D341Med (cell line): ENCODE results near the gene KYAT1.

Experiments
- DNase-seq: peaks from one replicate; pipeline ENCODE4 v3.0.0; 2012; ENCODE audit warnings: low spot score

KYAT1 gene

DNA sequence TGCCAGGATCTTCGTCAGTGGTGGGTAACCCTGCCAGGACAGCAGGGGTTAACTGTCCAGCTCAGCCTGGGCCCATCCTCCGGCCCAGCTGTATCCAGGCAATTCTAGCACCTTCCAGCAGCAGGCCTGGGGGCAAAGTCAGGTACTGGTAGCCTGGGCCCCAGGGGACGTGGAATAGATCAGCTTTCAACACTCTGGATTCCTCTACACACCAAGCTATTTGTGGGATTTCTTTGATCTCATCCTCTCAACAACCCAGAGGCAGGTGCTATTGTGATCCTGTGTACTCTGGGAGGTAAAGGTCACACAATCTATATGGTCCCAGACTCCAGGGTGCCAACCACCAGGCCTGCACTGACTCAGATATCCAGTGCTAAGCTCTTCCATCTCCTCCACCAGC lies 43.4 kb downstream of the KYAT1 start:
- DNase-seq: peak; percentile 24

DNA sequence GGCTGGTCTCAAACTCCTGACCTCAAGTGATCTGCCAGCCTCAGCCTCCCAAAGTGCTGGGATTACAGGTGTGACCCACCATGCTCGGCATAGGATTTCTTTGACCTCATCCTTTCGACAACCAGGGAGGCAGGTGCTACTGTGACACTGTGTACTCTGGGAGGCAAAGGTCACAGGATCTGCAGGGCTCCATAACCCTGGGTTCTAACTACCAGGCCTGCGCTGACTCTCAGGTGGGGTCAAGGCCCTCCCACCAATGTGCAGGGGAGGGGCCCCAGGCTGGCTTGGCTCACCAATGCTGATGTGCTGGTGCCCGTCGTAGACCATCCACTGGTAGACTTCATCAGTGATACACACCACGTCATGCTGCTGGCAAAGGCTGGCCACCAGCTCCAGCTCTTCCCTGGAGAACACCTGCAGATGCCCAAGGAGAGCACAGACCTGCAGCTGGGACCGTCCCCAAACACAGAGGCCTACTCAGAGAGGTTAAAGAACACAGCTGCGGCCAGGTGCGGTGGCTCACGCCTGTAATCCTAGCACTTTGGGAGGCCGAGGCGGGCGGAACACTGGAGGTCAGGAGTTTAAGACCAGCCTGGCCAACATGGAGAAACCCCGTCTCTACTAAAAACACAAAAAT lies 45.1 kb downstream of the KYAT1 start:
- DNase-seq: peak; percentile 7

DNA sequence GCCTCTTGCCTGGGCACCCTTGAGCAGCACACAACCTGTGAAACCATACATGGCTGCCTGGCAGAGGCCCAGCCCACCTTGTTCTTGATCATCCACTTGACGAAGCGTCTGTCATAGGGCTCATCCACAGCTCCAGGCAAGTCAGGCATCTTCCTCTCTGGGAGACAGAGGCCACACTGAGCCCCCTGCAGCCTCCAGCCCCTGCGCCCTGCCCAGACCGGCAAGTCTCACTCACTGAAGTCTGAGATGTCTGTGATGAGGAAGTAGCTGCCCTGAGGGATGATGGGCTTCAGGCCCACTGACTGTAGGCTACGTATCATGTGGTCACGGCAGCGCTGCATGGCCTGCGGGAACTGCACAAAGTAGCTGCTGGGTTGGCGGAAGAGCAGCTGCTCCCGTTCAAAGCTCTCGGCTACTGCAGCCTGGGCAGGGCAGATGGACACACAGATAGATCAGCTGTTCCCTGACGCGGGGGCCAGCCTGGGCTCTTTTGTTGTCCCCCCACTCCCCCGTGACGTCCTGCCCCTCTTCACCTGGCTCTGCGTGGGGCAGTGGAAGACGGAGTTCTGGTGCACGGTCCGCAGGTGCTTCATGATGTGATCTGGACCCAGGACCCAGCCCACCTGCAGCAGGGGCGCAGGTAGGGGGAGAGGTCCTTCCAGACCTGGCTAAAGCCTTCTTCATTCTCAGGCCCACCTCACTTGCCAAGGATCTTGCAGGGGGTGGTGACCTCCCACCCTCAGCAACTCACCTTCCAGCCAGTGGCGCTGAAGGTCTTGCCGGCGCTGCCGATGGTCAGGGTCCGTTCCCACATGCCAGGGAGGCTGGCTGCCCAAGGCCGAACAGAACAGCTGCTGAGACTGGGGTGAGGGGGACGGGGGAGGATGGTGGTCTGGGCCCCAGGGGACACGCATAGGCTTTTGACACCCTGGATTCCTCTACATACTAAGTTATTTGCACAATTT lies 46.2 kb downstream of the KYAT1 start:
- peak; percentile 14 for DNase-seq

DNA sequence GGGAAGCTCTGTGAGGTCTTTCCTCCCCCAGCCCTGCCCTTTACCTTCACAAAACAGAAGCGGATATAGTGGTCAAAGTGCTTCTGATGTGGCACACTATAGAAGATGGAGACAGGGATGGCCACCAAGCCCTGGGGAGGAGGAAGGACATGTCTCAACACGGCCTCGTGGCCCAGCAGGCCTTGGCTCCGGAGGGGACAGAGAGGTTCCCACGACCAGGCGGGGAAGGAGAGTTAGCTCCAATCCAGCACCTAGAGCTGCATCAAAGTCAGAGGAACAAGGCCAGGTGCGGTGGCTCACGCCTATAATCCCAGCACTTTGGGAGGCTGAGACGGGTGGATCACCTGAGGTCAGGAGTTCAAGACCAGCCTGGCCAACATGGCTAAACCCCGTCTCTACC lies 48.1 kb downstream of the KYAT1 start:
- no peak for DNase-seq

DNA sequence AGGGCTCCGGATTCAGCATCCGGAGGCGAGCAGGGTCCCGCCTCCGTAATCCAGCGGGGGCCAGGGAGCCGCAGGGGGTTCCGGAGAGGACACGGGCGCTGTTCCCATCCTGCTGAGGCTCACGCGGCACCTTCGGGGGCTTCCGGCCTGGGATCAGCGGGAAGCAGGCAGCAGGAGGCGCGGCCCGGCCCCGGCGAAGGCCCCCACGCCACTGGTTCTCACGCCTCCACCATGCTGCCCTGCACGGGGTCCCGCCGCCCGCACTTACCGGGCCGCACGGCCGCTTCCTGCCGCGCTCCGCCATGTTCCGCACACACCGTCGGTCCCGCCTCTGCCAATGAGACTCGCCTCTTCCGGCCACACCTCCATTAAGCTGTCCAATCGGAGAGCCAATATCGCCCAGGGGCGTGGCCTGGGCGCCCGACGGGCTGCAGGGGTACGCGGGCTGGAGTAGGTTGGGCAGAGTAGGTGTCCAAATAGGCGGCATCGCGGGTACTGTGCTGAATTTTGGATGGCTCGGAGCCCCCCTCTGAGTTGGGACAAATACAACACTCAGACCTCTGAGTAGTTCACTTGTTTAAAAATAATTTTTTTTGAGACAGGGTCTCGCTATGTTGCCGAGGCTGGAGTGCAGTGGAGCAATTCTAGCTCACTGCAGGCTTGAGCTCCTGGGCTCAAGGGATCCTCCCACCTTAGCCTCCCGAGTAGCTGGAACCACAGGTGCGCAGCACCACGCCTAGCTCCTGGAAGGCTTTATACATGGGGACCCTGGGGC lies 52.1 kb downstream of the KYAT1 start, which contains the start of gene SPOUT1:
SPOUT1 (minus strand) TSS at position 318 of the 775 bp plus-strand sequence; CDS start at position 304, 14 bp downstream.
- peak; percentile 98 for DNase-seq

DNA sequence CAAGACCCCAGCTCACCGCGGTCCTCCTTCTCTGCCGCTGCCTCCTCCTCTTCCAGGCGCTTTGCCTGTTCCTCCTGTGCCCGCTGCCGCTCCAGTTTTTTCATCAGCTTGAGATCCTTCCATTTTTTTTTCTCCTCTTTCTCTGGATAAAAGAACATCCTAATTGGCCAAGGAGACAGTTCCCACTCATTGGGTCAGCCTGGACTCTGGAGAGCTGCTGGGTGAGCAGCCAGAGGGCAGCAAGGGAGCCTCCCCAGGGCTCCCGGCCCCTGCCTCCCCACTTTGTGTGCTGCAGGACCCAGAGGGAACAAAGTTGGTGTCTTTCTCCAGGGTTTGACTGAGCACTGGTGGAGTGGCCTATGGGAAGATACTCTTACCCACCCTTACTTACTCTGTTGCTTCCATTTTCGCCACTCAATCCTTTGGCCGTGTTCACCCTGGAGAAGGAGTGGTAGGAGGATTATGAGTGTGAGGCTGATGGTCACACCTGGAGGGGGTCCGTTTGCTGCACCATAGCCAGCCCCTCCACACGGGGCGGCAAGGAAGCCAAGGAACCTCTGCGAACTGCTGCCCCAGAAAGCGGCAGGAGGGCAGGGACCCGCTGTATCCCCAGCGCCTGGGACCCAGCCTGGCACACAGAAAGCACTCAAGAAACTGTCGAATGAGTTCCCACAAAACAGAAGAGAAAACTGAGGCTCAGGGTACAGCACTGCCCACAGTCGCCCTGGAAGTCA lies 52.9 kb downstream of the KYAT1 start:
- peak; percentile 31 for DNase-seq

DNA sequence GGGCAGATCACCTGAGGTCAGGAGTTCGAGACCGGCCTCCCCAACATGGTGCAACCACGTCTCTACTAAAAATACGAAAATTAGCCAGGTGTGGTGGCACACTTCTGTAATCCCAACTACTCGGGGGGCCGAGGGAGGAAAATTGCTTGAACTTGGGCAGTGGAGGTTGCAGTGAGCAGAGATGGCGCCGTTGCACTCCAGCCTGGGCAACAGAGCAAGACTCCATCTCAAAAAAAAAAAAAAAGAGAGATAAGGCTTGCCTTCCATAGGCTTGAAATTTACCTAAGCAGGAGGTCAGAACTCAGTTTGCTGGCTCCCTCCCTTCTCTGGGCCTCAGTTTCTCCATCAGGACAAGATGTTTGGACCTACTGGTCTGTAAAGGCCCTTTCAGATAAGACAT lies 53.5 kb downstream of the KYAT1 start:
- DNase-seq: no peak

DNA sequence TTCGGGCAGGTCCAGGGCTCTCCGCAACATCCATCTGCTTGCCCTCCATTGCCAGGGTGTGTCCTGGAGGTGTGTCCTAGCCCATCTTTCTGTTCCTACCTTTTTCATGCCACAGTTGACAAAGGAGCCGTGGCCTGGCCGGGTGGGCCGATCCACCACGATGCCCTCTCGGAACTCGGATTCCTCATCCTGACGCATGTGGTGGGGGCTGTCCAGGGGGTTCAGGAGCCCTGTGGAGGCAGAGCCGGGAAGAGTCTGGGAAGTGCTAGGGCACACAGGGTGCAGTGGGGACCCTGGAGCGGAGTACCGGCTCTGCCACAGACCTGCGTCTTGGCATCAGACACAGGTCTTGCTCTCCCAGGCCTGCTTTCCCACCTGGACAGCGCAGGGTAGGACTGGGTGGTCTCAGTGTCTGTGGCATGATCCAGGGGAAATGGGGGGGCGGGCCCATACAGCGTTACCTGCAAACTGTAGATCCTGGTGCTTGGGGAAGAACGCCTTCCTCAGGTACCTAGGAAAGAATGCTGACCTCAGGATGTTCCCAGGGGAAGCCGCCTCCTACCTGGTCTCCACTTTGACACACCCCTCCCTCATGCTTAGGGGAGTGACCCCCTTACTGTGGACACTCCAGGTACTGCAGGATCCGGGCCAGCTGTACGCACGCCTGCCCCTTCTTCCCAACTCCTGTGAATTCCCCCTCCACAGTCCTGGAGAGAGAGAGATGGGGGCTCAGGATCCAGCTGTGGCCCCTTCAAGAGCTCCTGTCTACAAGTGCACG lies 55.6 kb downstream of the KYAT1 start:
- DNase-seq: peak; percentile 6

DNA sequence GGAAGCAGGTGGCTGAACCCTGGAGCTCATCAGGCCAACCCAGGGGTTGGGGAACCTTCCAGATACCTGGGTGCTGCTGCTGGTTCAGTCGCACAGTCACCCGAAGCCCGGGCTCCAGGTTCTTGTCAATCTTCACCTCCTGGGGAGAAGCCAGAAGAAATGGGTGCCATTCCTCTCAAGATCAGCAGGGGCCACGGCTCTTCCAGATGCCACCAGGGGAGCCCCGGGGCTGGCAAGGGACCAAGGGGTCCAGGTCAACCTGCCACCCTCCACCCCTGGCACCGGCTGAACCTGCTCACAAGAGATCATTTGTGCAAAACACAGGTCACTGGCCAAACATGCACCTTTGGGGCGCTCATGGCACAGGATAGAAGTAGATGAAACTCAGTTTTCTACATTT lies 56.8 kb downstream of the KYAT1 start:
- DNase-seq: peak; percentile 17

DNA sequence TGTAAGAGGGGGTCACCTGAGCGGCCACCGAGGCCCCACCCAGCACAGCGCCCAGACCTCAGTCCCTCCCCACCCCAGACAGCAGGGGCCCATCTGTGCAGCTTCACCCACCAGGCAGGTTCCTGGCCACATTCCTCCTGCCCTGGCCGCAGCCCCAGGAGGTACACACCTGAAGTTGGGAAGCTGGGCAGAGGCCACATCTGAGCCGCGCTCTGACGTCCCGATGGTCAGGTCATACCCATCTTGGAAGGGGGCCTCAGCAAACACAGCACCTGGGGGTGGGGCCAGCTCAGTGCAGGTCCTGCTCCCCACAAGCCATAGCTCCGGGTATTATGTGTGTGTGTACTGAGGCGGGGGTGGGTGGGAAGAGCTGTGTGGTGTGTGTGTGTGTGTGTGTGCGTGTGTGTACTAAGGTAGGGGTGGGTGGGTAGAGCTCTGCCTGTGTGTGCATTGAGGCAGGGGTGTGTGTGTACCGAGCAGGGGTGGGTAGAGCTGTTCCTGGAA lies 57.8 kb downstream of the KYAT1 start:
- peak; percentile 20 for DNase-seq

DNA sequence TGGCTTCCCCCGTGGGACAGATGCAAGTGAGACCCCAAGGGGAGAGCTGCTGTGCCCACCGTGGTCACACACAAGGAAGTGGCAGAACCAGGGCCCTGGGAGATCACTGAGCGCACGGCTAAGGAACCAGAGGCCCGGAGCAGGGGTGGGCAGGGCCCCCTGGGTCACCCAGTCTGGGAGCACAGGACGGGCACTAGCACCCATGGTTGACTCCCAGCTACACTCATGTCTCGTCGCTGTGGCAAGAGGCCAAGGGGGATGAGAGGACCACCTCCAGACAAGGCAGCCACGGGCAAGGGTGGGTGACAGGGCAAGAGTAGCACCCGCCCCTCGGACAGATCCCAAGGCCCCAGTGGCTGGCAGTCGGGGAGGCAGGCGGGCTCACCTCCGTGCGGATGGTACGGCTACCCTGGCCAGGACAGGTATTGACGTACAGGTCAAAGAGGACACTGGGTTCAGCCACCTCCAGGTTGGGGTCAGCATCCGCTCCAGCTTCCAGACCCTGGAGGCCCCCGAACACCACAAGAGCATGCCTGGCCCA lies 58.3 kb downstream of the KYAT1 start:
- DNase-seq: peak; percentile 9

DNA sequence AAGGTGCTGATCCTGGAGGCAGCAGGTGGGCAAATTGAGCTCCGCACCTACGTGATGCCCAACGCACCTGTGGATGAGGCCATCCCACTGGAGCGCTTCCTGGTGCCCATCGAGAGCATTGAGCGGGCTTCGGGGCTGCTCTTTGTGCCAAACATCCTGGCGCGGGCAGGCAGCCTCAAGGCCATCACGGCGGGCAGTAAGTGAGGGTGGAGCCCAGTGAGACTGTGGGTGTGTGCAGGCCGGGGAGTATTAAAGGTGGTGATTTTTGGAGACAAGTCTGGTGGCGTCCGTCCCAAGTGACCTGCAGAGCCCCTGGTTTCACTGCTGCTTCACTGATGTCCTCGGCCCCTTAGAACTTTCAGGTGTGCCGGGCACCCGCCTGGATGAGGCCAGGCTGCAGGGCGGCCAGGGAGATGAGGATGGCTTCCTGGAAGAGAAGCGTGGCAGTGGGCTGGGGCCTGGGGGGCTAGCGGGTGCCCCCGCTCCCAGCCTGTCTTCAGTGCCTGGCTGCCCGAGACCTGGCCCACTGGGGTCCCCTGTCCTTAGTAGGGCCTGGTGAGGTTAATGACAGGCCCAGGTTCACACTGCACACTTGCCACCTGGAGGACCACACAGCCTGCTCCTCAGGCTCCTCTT lies 59.2 kb downstream of the KYAT1 start:
- DNase-seq: no peak

DNA sequence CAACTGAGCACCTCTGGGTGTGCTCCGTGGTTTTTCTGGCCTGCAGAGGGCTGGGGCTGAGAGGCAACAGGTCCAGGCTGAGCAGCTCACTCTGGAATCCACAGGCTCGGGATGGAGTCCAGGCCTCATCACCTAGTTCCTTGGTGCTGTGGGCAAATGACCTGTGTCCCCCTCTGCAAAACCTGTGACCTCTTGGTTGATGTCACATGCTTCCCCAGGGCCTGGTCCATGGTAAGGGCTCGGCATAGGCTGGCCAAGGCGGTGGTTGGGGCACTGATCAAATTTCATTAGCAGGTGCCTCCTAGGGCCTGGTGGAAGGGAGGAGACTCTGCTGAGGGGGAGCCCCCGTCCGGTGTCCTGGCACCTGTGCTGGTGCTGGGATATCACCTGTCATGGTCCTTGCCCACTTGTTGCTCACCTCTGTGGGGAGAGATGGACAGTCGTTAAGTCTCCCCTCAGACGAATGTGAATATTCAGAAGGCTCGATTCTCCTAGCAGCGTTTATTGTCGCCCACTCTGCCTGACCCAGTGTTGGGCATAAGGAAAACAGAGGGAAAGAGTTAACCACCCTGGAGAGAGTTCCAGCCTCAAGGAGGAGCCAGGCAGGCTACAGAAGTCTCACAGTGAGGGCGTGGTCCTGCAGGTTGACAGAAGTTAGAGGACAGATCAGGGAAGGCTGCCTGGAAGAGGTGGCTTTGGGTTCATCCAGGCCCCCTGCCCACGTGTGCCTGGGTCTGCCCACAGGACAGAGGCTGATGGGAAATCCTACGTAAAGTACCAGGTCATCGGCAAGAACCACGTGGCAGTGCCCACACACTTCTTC lies 60.0 kb downstream of the KYAT1 start:
- no peak for DNase-seq

DNA sequence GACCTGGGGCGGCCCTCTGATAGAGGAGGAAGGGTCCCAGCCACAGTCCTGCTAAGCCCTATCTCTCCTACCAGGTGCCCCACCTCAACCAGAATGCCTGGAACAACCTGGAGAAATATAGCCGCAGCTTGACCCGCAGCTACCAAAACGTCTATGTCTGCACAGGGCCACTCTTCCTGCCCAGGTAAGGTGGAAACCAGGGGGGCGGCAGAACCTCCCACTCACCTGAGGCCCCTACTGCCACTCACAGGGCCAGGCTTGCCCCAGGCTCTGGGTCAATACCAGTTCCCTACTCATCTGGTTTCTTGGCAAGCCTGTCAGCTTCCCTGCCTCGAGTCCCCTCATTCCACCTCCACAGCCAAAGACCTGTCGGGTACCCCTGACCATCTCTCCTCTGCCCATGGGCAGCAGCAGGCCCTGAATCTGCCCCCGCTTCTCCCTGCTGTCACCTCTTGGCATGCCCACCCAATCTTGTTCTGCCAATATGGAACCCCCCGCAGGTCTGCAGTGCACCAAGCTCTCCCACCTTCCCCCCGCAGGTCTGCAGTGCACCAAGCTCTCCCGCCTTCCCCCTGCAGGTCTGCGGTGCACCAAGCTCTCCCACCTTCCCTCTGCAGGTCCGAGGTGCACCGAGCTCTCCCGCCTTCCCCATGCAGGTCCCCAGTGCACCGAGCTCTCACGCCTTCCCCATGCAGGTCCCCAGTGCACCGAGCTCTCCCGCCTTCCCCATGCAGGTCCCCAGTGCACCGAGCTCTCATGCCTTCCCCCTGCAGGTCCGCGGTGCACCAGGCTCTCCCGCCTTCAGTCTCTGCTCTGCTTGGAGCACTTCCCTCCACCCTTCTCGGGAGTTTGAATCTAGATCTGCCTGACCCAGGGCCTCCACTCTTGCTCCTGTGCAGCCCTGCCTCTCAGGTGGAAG lies 60.8 kb downstream of the KYAT1 start:
- DNase-seq: no peak

DNA sequence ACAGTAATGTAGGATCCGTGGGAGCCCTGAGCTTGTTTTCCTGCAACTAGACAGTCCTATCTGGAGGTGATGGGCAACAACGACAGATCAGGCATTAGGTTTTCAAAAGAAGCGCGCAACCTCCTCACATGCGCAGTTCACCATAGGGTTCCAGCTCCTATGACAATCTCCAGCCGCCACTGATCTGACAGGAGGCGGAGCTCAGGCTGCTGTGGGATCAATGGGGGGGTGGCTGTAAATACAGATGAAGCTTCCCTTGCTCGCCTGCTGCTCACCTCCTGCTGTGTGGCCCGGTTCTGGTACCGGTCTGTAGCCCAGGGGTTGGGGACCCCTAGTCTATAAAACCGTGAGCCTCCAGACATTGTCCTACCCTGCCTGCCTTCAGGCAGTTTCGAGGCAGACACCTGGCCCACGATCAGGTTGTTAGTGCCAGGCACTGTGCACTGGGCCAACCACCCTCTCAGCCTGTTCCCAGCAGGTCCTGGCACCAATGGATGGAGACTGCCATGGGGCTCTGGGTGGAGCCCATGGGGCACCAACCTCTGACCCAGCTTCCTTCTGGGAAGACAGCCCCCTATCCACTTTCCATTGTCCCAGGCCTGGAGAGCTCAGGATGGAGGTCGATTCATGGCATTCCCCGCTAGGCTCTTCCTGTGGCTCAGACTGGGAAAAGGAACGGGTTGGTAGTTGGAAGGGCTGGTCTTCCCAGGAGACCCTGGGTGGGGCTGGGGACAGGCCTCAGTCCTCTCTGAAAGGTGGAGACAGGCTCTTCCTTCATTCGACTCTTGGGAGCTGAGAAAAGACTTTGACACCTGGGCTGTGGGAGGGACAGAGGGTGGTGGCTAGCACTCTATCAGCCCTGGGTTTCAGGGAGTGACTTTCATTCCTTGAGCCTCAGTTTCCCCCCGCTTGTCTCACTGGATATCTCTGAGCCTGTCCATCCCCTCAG lies 61.8 kb downstream of the KYAT1 start:
- peak; percentile 73 for DNase-seq

DNA sequence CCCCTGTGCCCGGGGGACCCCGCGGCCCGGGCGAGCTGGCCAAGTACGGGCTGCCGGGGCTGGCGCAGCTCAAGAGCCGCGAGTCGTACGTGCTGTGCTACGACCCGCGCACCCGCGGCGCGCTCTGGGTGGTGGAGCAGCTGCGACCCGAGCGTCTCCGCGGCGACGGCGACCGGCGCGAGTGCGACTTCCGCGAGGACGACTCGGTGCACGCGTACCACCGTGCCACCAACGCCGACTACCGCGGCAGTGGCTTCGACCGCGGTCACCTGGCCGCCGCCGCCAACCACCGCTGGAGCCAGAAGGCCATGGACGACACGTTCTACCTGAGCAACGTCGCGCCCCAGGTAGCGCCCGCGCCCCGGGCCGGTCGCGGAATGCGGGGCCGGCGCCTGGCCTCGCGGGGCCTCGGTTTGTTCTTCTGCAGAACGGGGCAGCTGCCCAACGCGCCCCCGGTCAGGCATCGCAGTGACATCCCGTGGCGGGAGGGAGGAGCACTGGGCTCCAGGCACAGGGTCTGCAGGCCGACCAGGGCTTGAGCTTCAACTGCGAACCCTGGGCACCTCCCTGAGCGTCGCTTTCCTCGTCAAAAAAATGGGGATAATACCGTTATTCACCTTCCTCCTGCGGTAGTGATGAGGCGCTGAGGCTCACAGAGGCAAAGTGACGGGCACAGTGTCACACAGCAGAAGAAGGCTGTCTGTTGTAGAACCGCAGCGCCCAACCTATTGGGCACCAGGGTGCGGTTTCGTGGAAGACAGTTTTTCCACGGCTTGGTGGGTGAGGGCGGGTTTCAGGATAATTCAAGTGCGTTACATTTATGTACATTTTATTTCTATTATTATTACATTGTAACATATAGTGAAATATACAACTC lies 62.7 kb downstream of the KYAT1 start:
- DNase-seq: peak; percentile 79
